OCI-LY7 (cell line): ENCODE measurements around the gene CERS6. TPM values are rescaled to one million over a fixed set of nuclear protein-coding genes. Genes with fewer than 3 reads are reported as not detected.

Experiments
- BruUV-seq: library from RNA; stranded (reverse); fragments of 400-500 nt; replicated peaks from 2 replicates; lab custom pipeline; 2021; lab: Mats Ljungman, UMichigan
- CTCF ChIA-PET: fragments of 300-600 bp; sonication (Branson Sonifier 250); formaldehyde crosslinking; loops from one replicate; lab custom pipeline; 2022; ENCODE audit warnings: antibody characterized with exemption; ENCODE audit not compliant: unreplicated experiment; lab: Charles Lee
- POLR2A ChIA-PET: fragments of 300-600 bp; sonication (Branson Sonifier 250); formaldehyde crosslinking; loops from one replicate; lab custom pipeline; 2022; ENCODE audit warnings: antibody characterized with exemption; lab: Charles Lee
- DNase-seq: peaks from one replicate; pipeline ENCODE4 v3.0.0-alpha.2; 2015; ENCODE audit warnings: low spot score
- H2AFZ ChIP-seq: fragments of 200-600 bp; sonication (generic), shearing (Covaris generic); 2 replicates; pipeline ENCODE4 v1.6.1; 2014; ENCODE audit warnings: mild to moderate bottlenecking, antibody characterized with exemption, low read length, moderate library complexity
- H3K27ac ChIP-seq: fragments of 200-600 bp; sonication (generic); 2 replicates; pipeline ENCODE4 v1.5.1; 2014; ENCODE audit warnings: mixed run types, low read depth, mild to moderate bottlenecking, moderate library complexity, low read length, inconsistent platforms; ENCODE audit not compliant: poor library complexity, severe bottlenecking
- H3K36me3 ChIP-seq: fragments of 200-600 bp; sonication (generic); 2 replicates; pipeline ENCODE4 v1.6.1; 2014; ENCODE audit warnings: mild to moderate bottlenecking, antibody characterized with exemption, low read length, moderate library complexity, mixed read lengths; ENCODE audit not compliant: insufficient read depth
- H3K4me1 ChIP-seq: fragments of 200-600 bp; sonication (generic); 2 replicates; pipeline ENCODE4 v1.5.1; 2014; ENCODE audit warnings: mild to moderate bottlenecking, low read length; ENCODE audit not compliant: insufficient read depth, poor library complexity, severe bottlenecking
- H3K4me2 ChIP-seq: fragments of 200-600 bp; sonication (generic); 2 replicates; pipeline ENCODE4 v1.6.1; 2014; ENCODE audit warnings: mild to moderate bottlenecking, low read length
- H3K4me3 ChIP-seq: fragments of 200-600 bp; sonication (generic); 2 replicates; pipeline ENCODE4 v1.5.1; 2014; ENCODE audit warnings: mild to moderate bottlenecking, low read depth, low read length; ENCODE audit not compliant: poor library complexity, severe bottlenecking
- H3K79me2 ChIP-seq: fragments of 200-600 bp; sonication (generic); 2 replicates; pipeline ENCODE4 v1.6.1; 2016; ENCODE audit warnings: low read depth, mild to moderate bottlenecking, low read length, moderate library complexity, mixed read lengths; ENCODE audit not compliant: insufficient read depth
- H3K9me2 ChIP-seq: fragments of 200-600 bp; sonication (generic); 2 replicates; pipeline ENCODE4 v1.6.1; 2016; ENCODE audit warnings: mild to moderate bottlenecking, low read length, mixed read lengths; ENCODE audit not compliant: insufficient read depth
- H3K9me3 ChIP-seq: fragments of 200-600 bp; sonication (generic); 2 replicates; pipeline ENCODE4 v1.6.1; 2014; ENCODE audit warnings: mild to moderate bottlenecking, mixed run types, low read length, mixed read lengths
- H4K20me1 ChIP-seq: fragments of 200-600 bp; sonication (generic); 2 replicates; pipeline ENCODE4 v1.6.1; 2014; ENCODE audit warnings: mild to moderate bottlenecking, antibody characterized with exemption, low read length, moderate library complexity, mixed read lengths; ENCODE audit not compliant: insufficient read depth
- EZH2phosphoT487 ChIP-seq: fragments of 200-600 bp; sonication (generic); IDR thresholded peaks from 2 replicates; pipeline ENCODE4 v1.6.1; 2018; ENCODE audit warnings: low read depth, borderline replicate concordance, mild to moderate bottlenecking, mixed run types, antibody characterized with exemption, low read length, moderate library complexity, mixed read lengths
- intact Hi-C: fragments of 100-400 bp; cut with micrococcal nuclease; formaldehyde crosslinking; loops from one replicate; pipeline ENCODE4 v1.10.0; 2022; ENCODE audit not compliant: unreplicated experiment
- total RNA-seq, 2 experiments: library from RNA; depleted of rRNA in 1 of 2; stranded (reverse); fragments of >200 nt in 1 of 2; shearing (Covaris generic) in 1 of 2; gene quantifications; 2 replicates each; pipeline ENCODE4 v1.2.3, GENCODE V29; 2014 to 2022
- TF ChIP-seq, protein P1 (sequence below): fragments of 200-600 bp; sonication (generic); conservative IDR thresholded peaks from 2 replicates; pipeline ENCODE4 v1.5.1; 2014; ENCODE audit warnings: mild to moderate bottlenecking, antibody characterized with exemption, low read length, moderate library complexity, mixed read lengths

The CERS6 gene
- total RNA-seq, 2 experiments from 2014 or later = 0.04 TPM; not detected in 1

DNA sequence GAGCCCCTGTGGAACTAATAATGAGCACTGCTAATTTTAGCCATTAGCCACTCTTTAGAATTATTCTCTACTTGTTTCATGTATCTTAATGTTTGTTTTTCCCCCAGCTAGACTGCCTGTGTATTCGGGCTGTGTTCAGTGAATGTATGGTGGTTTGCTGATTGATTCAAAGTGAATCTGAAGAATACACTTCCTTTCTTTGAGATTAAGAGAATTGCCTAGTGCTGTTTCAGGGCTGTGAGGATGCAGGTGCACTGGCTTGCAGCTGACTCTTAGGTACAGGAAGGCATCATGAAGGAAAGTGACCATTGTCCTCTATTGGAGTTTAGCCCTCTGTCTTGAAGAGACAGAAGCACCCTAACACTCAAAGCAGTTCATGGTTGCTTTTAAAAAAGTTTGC is 138.7 kb downstream of the CERS6 start:
- H3K9me2 ChIP-seq = no peaks in the 10 kb centered on the region
- no peaks in the 10 kb centered on the region for H3K36me3 ChIP-seq
- BruUV-seq = no TSS peak
- intact Hi-C loops = no loop called here
- H2AFZ ChIP-seq = no peak overlapping the region
- no peak overlapping the region for H3K27ac ChIP-seq
- CTCF ChIA-PET = no interaction called here
- H3K4me1 ChIP-seq = no peaks in the 10 kb centered on the region
- H3K9me3 ChIP-seq = no peaks in the 10 kb centered on the region
- TF ChIP-seq, protein P1, sequence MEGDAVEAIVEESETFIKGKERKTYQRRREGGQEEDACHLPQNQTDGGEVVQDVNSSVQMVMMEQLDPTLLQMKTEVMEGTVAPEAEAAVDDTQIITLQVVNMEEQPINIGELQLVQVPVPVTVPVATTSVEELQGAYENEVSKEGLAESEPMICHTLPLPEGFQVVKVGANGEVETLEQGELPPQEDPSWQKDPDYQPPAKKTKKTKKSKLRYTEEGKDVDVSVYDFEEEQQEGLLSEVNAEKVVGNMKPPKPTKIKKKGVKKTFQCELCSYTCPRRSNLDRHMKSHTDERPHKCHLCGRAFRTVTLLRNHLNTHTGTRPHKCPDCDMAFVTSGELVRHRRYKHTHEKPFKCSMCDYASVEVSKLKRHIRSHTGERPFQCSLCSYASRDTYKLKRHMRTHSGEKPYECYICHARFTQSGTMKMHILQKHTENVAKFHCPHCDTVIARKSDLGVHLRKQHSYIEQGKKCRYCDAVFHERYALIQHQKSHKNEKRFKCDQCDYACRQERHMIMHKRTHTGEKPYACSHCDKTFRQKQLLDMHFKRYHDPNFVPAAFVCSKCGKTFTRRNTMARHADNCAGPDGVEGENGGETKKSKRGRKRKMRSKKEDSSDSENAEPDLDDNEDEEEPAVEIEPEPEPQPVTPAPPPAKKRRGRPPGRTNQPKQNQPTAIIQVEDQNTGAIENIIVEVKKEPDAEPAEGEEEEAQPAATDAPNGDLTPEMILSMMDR = no peak
- no peak for TF ChIP-seq EZH2phosphoT487
- H3K4me2 ChIP-seq = no peak overlapping the region
- no peak for DNase-seq
- no peak overlapping the region for H3K4me3 ChIP-seq
- H4K20me1 ChIP-seq = no peaks in the 10 kb centered on the region
- POLR2A ChIA-PET = no interaction called here
- no peaks in the 10 kb centered on the region for H3K79me2 ChIP-seq

DNA sequence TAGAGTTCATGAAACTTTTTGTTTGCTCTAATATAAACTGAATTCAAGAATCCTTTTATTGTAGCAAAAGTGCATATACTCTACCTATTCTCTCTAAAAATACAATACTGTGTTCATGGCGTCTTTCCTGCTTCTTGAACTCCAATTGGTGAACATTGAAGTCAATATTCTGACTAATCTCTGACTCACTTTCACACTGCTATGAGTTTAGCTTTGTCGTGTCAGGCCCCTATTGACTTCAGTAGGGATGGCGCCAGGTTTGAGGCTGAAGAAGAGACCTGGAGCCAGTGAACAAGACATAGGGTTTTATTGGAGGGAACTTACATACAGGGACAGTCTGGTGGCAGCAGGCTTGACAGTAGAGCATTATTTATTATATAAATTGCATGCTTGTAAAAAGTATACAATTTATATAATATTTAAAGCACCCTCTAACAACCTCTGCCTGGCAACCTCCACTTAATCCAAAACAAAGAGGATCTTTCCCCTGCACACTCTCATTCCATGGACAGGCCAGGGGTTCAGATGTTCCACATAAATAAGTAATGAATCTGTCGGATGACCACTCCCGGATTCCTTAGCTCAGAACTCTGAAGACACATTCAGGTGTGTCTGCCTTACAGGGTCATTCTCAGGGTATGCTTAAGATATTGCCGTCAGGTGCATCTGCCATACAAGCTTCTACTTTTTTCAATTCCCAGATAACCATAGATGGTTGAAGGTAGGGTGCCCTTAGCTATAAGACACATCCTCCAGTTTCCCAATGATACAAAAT is 141.0 kb downstream of the CERS6 start:
- no peak overlapping the region for H3K4me3 ChIP-seq
- H3K9me3 ChIP-seq = no peaks in the 10 kb centered on the region
- no TSS peak for BruUV-seq
- DNase-seq = no peak
- H2AFZ ChIP-seq = no peak overlapping the region
- H3K4me1 ChIP-seq = no peaks in the 10 kb centered on the region
- H3K9me2 ChIP-seq = no peaks in the 10 kb centered on the region
- no peaks in the 10 kb centered on the region for H4K20me1 ChIP-seq
- no peaks in the 10 kb centered on the region for H3K79me2 ChIP-seq
- H3K4me2 ChIP-seq = no peak overlapping the region
- ChIA-PET POLR2A (interaction anchor here (0.6 to 0.9 kb wide), 3 partner anchors 12 to 352 kb away, joined by 3 read pairs; no protein-coding TSS in a partner anchor), CTCF (no interaction called here)
- TF ChIP-seq EZH2phosphoT487 = no peak
- TF ChIP-seq, protein P1 = no peak
- no peak overlapping the region for H3K27ac ChIP-seq
- intact Hi-C loops = no loop called here
- no peaks in the 10 kb centered on the region for H3K36me3 ChIP-seq

DNA sequence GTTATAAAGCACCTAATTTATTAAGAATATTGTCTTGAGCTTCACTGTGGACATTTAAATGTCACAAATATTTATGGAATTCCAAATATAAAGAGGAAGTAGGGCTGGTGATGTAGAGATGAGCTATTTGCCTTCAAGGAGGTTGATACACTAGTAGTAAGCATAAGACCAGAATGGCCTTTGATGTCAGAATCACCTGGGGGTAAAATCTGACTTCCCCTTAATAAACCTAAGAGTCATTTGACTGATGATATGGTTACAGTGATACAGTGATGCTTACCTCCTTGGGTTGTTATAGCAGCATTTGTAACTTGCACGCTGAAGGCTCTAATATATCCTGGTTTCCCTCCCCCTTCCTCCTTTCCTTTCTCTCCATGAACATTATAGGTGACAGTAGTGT is 143.7 kb downstream of the CERS6 start:
- Histone ChIP-seq H3K4me3 (no peak overlapping the region), H3K4me1 (no peaks in the 10 kb centered on the region), H3K9me3 (no peaks in the 10 kb centered on the region), H2AFZ (no peak overlapping the region), H3K27ac (no peak overlapping the region), H3K79me2 (no peaks in the 10 kb centered on the region), H3K9me2 (no peaks in the 10 kb centered on the region), H3K36me3 (no peaks in the 10 kb centered on the region), H4K20me1 (no peaks in the 10 kb centered on the region), H3K4me2 (no peak overlapping the region)
- BruUV-seq = no TSS peak
- no peak for DNase-seq
- intact Hi-C loops = no loop called here
- CTCF ChIA-PET = no interaction called here
- TF ChIP-seq EZH2phosphoT487 = no peak
- TF ChIP-seq, protein P1 = no peak
- POLR2A ChIA-PET = no interaction called here
